BLaER1 (cell line): ENCODE results near the gene IL1R2.
"Not testable (repeated sequence)": the region's sequence is repeated elsewhere in the genome, so short reads cannot be mapped to it uniquely, and the experiment has no call there.

ENCODE experiments used
- H3K27ac ChIP-seq: shearing (Covaris generic); formaldehyde crosslinking; 2 replicates; pipeline ENCODE4 v1.8.1; 2022
- H3K27me3 ChIP-seq: shearing (Covaris generic); formaldehyde crosslinking; 2 replicates; pipeline ENCODE4 v1.8.1; 2022
- H3K36me3 ChIP-seq: shearing (Covaris generic); formaldehyde crosslinking; 2 replicates; pipeline ENCODE4 v1.8.1; 2022
- H3K4me1 ChIP-seq: shearing (Covaris generic); formaldehyde crosslinking; 2 replicates; pipeline ENCODE4 v1.8.1; 2022
- H3K4me2 ChIP-seq: shearing (Covaris generic); formaldehyde crosslinking; 2 replicates; pipeline ENCODE4 v1.8.1; 2022
- H3K4me3 ChIP-seq: shearing (Covaris generic); formaldehyde crosslinking; 2 replicates; pipeline ENCODE4 v1.8.1; 2022
- H3K9ac ChIP-seq: shearing (Covaris generic); formaldehyde crosslinking; 2 replicates; pipeline ENCODE4 v1.8.1; 2022
- H3K9me3 ChIP-seq: shearing (Covaris generic); formaldehyde crosslinking; 2 replicates; pipeline ENCODE4 v1.8.1; 2022
- H4K20me1 ChIP-seq: shearing (Covaris generic); formaldehyde crosslinking; 2 replicates; pipeline ENCODE4 v1.8.1; 2022
- Cebpa-rat ChIP-seq: shearing (Covaris generic); IDR thresholded peaks from 2 replicates; pipeline ENCODE4 v1.8.1; 2022

IL1R2 gene

DNA sequence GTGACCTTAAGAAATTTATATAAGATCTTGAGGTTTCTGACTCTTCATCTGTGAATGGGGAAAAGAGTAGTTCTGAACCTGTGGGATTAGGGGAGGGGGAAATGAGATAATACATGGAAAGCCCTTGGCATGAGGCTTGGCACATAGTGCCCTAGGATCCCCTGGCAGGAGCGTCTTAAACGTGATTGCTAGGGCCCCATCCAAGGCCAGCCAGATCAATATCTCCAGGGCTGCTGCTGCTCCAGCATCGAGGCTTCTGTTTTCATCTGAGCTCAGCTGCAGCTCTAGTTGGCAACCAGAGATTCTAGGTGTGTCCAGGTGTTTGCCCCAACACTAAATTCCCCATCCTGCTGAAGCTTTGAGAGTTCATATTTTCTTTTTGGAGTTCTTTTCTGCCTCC, 71.0 kb downstream of the IL1R2 start:
- Histone ChIP-seq H3K9ac (no peak overlapping the region), H3K27ac (no peak overlapping the region)

DNA sequence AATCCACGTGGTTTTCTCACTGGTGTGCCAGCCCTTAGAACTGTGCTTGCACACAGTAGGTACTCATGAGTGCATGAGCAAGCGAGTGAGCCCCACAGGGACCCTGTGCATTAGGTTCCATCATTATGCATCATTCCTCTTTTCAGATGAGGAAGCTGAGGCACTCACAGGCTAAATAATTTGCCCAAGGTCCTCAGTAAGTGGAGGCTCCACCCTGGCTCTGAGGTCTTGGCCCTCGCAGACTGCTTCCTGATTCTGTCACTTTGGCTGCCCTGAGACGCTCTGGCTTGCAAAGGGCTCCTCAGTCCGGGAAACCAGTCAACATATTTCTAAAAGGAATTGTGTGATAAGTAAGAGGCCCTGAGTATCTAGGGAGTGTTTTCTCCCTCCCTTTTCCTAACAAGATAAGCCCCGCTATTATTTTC, 71.7 kb downstream of the IL1R2 start:
- H3K9me3 ChIP-seq = peaks cover 5% of the 10 kb centered on the region; the same call in 1 of the 2 replicates
- H3K4me1 ChIP-seq = 0 out of 2 replicates have a peak, but pooled peaks cover 6% of the 10 kb centered on the region
- no peak for TF ChIP-seq Cebpa-rat
- no peak overlapping the region for H3K4me3 ChIP-seq
- no peak overlapping the region for H3K4me2 ChIP-seq
- H3K9ac ChIP-seq = no peak overlapping the region
- no peaks in the 10 kb centered on the region for H3K27me3 ChIP-seq
- H3K36me3 ChIP-seq = no peaks in the 10 kb centered on the region
- H4K20me1 ChIP-seq = no peaks in the 10 kb centered on the region
- H3K27ac ChIP-seq = no peak overlapping the region

More for the DNA sequence above, 71.0 kb downstream of the IL1R2 start:
- Histone ChIP-seq H3K27me3 (no peaks in the 10 kb centered on the region), H3K9me3 (no peaks in the 10 kb centered on the region), H4K20me1 (no peaks in the 10 kb centered on the region), H3K4me1 (0 out of 2 replicates have a peak, but pooled peaks cover 6% of the 10 kb centered on the region), H3K4me2 (no peak overlapping the region), H3K36me3 (no peaks in the 10 kb centered on the region), H3K4me3 (no peak overlapping the region)
- no peak for TF ChIP-seq Cebpa-rat

DNA sequence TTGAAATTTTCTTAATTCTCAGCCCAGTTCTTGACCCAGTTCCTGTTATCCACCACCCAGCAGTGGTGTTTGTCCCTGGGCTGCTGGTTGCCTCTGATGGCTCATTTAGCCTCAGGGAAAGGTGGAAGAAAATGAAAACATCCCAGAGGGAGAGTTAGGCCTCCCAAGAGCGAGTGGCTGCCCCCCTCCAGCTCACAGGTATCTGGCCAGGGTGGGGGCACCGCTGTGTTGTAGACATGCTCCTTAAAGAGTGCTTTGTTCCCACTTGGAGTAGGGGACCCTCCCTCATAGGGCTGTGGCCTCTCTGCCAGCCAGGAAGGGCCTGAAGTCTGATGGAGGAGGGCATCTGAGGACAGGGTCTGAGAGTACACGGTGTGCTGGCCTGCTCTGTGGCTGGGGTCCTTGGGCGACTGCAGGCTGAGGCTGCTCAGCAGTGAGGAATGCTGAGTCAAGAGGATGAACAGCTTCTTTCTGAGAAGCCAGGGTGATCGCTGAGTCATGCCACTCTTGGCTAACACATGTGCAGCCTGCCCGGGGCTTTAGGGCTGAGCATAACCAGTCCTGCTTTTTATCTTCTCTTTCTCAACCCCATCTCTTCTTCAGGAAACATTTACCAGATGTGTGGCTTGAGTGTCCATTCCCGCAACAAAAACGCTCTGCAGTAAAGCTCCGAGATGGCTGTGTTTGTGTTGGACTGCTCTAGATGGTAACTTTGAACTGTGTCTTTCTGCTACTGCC, 72.3 kb downstream of the IL1R2 start:
- TF ChIP-seq Cebpa-rat = no peak
- 0 out of 2 replicates have a peak, but pooled peaks cover 6% of the 10 kb centered on the region for H3K4me1 ChIP-seq
- H3K36me3 ChIP-seq = no peaks in the 10 kb centered on the region
- H3K4me3 ChIP-seq = no peak overlapping the region
- no peaks in the 10 kb centered on the region for H3K27me3 ChIP-seq
- H4K20me1 ChIP-seq = no peaks in the 10 kb centered on the region
- H3K27ac ChIP-seq = no peak overlapping the region
- peaks cover 7% of the 10 kb centered on the region; the same call in 1 of the 2 replicates for H3K9me3 ChIP-seq
- no peak overlapping the region for H3K4me2 ChIP-seq
- H3K9ac ChIP-seq = no peak overlapping the region

- Histone ChIP-seq H3K9ac (no peak overlapping the region), H3K4me3 (no peak overlapping the region), H3K4me2 (no peak overlapping the region), H3K36me3 (no peaks in the 10 kb centered on the region), H3K9me3 (peaks cover 7% of the 10 kb centered on the region; the same call in 1 of the 2 replicates), H3K4me1 (0 out of 2 replicates have a peak, but pooled peaks cover 6% of the 10 kb centered on the region), H4K20me1 (no peaks in the 10 kb centered on the region), H3K27ac (no peak overlapping the region), H3K27me3 (no peaks in the 10 kb centered on the region)
- no peak for TF ChIP-seq Cebpa-rat
Observed at GRCh38 chr2:102064679-102065674, 73.2 kb downstream of the IL1R2 start.

- H3K4me1 ChIP-seq = 0 out of 2 replicates have a peak, but pooled peaks cover 6% of the 10 kb centered on the region
Observed at GRCh38 chr2:102065675-102066252, 74.0 kb downstream of the IL1R2 start.

GRCh38 chr2:102066554-102066953, 74.8 kb downstream of the IL1R2 start:
- H3K9me3 ChIP-seq = peaks cover 7% of the 10 kb centered on the region; the same call in 1 of the 2 replicates
- H3K9ac ChIP-seq = no peak overlapping the region
- no peak for TF ChIP-seq Cebpa-rat
- 0 out of 2 replicates have a peak, but pooled peaks cover 6% of the 10 kb centered on the region for H3K4me1 ChIP-seq
- no peak overlapping the region for H3K4me3 ChIP-seq
- no peaks in the 10 kb centered on the region for H3K36me3 ChIP-seq
- no peak overlapping the region for H3K4me2 ChIP-seq
- no peaks in the 10 kb centered on the region for H4K20me1 ChIP-seq
- no peak overlapping the region for H3K27ac ChIP-seq
- H3K27me3 ChIP-seq = no peaks in the 10 kb centered on the region

More at GRCh38 chr2:102065675-102066252, 74.0 kb downstream of the IL1R2 start:
- Histone ChIP-seq H3K9ac (no peak overlapping the region), H3K4me3 (no peak overlapping the region), H3K27me3 (no peaks in the 10 kb centered on the region), H4K20me1 (no peaks in the 10 kb centered on the region), H3K27ac (no peak overlapping the region), H3K9me3 (peaks cover 7% of the 10 kb centered on the region; the same call in 1 of the 2 replicates), H3K36me3 (no peaks in the 10 kb centered on the region), H3K4me2 (no peak overlapping the region)
- no peak for TF ChIP-seq Cebpa-rat

- not testable (repeated sequence) for H3K4me3 ChIP-seq, H3K4me1 ChIP-seq, H4K20me1 ChIP-seq, H3K4me2 ChIP-seq, H3K9me3 ChIP-seq, H3K9ac ChIP-seq, H3K27ac ChIP-seq, H3K36me3 ChIP-seq, H3K27me3 ChIP-seq
Observed at GRCh38 chr2:102068126-102068525, 76.4 kb downstream of the IL1R2 start.

DNA sequence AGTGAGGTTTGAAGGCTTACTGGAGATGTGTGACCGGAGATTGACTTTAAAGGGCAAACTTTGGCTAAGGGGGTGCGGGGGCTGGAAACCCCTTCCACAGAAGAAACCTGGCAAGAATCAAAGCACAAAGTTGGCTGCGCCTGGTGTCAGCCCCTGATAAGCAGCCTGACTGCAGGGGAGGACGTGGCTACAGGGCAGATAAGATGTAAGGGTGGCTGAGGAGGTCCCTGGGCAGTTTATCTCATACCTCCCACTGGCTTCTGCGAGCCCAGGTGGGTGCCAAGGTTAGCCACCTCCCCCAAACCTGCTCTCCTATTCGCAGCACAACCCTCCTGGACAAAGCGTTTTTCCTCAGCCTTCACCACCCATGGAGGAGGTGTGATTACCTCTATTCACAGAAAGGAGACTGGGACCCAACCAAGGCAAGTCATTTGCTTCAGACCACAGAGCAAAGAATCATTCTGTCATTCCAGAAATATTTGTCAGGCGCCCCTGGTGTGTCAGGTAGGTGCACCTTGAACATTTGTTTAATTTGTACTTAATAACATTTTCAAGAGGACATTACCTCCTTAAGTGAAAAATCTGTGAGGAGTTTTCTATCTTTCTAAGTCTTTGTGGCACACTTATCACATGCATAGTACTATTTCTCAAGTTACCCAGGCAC, 77.7 kb downstream of the IL1R2 start:
- peaks cover 7% of the 10 kb centered on the region; the same call in 1 of the 2 replicates for H3K9me3 ChIP-seq
- H4K20me1 ChIP-seq = no peaks in the 10 kb centered on the region
- no peak overlapping the region for H3K4me2 ChIP-seq
- H3K9ac ChIP-seq = no peak overlapping the region
- TF ChIP-seq Cebpa-rat = no peak
- no peaks in the 10 kb centered on the region for H3K36me3 ChIP-seq
- peaks cover 4% of the 10 kb centered on the region for H3K4me1 ChIP-seq
- no peak overlapping the region for H3K27ac ChIP-seq
- no peaks in the 10 kb centered on the region for H3K27me3 ChIP-seq
- H3K4me3 ChIP-seq = no peak overlapping the region

DNA sequence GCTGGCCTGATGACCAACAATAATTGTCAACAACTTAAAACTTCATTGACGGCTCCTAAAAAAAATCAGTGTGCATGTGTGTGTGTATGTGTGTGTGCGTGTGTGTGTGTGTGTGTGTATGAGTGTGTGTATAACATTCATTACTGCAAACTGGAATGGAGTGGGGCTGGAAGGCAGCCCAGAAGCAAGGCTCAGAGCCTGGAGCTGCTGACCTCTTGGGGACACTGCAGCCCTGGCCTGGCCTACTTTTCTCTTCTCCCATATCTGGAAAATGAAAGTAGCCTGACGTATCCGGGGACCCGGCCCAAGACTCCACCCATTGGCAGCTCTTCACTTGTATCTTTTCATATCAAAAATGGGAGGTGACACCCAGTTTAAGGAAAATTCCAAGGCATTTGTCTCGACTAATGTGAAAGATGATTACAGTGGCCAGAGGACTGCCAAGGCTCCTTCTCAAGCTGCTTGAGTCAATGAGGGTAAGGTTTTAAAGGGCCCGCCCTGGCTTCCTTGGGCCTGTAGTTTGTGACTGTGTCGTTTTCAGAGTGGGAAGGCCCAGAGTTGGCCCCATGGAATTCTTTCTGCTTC, 78.4 kb downstream of the IL1R2 start:
- H3K4me2 ChIP-seq = no peak overlapping the region

More for the DNA sequence above, 78.4 kb downstream of the IL1R2 start:
- peaks cover 7% of the 10 kb centered on the region; the same call in 1 of the 2 replicates for H3K9me3 ChIP-seq
- H3K4me3 ChIP-seq = no peak overlapping the region
- H3K9ac ChIP-seq = no peak overlapping the region
- no peaks in the 10 kb centered on the region for H4K20me1 ChIP-seq
- peaks cover 6% of the 10 kb centered on the region for H3K4me1 ChIP-seq
- H3K27ac ChIP-seq = no peak overlapping the region
- no peaks in the 10 kb centered on the region for H3K27me3 ChIP-seq
- no peaks in the 10 kb centered on the region for H3K36me3 ChIP-seq
- TF ChIP-seq Cebpa-rat = no peak
